ENCODE measurements around the gene SLC25A39.

Gene SLC25A39

DNA sequence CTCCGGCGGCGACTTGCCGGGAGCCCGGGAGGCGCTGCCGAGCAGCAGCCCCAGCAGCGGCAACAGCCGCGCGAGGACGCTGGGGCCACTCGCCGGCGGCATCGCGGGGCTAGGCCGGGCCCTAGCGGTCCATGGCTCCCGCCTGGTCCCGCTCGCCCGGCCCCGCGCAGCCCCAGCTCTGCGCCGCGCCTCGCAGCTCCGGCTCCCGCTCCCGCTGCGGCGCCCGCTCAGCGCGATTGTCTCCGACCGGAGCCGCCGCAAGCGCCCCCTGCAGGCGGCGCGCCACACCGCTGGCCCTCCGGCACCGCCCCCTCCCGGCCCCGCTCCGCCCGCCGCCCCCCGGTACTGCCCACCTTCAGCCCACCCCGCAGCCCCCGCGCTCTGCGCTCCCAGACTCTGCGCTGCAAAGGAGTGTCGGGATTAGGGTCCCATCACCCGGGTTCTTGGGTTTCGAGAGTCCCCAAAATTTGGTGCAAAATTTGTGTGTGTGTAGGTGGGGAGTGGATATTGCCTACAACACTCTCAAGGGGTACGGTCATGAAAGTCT is 39.1 kb upstream of the SLC25A39 start, which contains the start of gene FAM171A2:
Gene FAM171A2, minus strand, starts transcription at position 241 of the 547 bp plus-strand sequence. Its CDS starts 139 bp downstream, at position 102.
- no peaks in the 10 kb centered on the region for H3K36me3 ChIP-seq (replicated peaks)
- H3K27me3 ChIP-seq (replicated peaks) = peaks cover 3% of the 10 kb centered on the region
- in situ Hi-C loops (cut with HindIII; ENCODE audit: low pct_ligation_motif_present, low sequenced_read_pairs) = no loop called here
- peak within 1 kb of the TSS; percentile 64 for H3K4me3 ChIP-seq (ENCODE audit: low read depth, low read length)
- no peak within 1 kb of the TSS for H3K27ac ChIP-seq
- no peak for DNase-seq
- TF ChIP-seq, protein P1, sequence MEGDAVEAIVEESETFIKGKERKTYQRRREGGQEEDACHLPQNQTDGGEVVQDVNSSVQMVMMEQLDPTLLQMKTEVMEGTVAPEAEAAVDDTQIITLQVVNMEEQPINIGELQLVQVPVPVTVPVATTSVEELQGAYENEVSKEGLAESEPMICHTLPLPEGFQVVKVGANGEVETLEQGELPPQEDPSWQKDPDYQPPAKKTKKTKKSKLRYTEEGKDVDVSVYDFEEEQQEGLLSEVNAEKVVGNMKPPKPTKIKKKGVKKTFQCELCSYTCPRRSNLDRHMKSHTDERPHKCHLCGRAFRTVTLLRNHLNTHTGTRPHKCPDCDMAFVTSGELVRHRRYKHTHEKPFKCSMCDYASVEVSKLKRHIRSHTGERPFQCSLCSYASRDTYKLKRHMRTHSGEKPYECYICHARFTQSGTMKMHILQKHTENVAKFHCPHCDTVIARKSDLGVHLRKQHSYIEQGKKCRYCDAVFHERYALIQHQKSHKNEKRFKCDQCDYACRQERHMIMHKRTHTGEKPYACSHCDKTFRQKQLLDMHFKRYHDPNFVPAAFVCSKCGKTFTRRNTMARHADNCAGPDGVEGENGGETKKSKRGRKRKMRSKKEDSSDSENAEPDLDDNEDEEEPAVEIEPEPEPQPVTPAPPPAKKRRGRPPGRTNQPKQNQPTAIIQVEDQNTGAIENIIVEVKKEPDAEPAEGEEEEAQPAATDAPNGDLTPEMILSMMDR (IDR thresholded peaks at IDR 0.05; ENCODE audit: low read depth, low read length, missing control alignments) = peak; percentile 51

DNA sequence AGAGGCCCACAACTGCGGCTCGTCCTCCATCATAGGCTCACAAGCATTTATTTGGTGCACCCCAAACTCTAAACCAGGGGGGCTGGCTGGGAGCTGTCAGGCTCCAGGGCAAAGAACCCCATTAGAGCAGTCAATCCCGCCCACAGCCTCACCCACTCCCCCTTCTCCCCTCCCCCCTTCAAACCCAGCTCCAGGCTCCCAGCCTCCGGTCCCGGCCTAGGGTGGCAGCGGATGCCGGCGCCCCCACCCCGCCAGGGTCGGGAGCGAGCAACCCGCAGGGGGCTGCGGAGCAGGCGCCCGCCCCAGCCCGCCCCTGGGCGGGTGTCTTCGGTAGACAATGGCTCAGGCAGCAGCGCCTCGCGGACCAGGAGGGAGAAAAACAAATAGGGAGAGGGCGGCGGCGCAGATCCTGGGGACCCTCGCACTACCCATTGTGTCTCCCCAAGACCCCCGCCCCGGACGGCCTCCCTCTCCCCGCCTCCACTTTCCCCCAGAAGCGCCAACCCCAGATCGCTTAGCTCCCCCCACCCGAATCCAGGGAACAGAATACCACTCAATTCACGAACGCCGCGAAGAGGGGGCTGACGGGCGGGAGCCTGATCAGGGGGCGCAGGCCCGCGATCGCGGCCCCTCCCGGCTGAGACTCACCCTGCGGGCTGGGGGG is 38.5 kb upstream of the SLC25A39 start:
- Histone ChIP-seq H3K27me3 (replicated peaks) (peaks cover 3% of the 10 kb centered on the region), H3K27ac (no peak overlapping the region), H3K4me3 (ENCODE audit: low read depth, low read length) (peak overlapping the region; percentile 64), H3K36me3 (replicated peaks) (no peaks in the 10 kb centered on the region)
- TF ChIP-seq, protein P1 (IDR thresholded peaks at IDR 0.05; ENCODE audit: low read depth, low read length, missing control alignments) = no peak
- DNase-seq = no peak
- in situ Hi-C loops (cut with HindIII; ENCODE audit: low pct_ligation_motif_present, low sequenced_read_pairs) = no loop called here

DNA sequence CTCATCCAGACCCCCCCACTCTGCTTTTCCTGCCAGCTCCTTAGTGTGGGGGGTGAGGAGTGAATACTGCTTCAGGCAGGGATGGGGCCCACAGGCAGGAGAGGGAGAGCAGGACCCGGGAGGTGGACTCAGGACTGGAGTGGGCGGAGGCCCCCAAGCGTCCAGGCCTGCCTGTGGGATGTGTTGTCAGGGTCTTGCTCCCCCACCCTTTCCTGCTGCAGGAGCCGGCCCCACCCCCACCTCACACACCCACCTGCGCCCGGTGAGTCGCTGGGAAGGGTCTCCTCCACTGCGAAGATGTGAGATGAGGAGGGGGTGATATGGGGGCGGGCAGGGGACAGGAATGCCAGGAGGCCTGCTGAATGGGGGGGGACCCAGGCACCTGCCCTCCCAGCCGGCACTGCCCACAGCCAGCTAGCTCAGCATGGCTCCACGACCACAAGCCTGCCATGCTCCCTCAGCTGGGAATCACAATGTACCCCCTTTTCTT is 37.9 kb upstream of the SLC25A39 start:
- Histone ChIP-seq H3K27ac (no peak overlapping the region), H3K36me3 (replicated peaks) (no peaks in the 10 kb centered on the region), H3K27me3 (replicated peaks) (peaks cover 3% of the 10 kb centered on the region), H3K4me3 (ENCODE audit: low read depth, low read length) (peak overlapping the region; percentile 64)
- TF ChIP-seq, protein P1 (IDR thresholded peaks at IDR 0.05; ENCODE audit: low read depth, low read length, missing control alignments) = no peak
- no peak for DNase-seq
- in situ Hi-C loops (cut with HindIII; ENCODE audit: low pct_ligation_motif_present, low sequenced_read_pairs) = no loop called here

DNA sequence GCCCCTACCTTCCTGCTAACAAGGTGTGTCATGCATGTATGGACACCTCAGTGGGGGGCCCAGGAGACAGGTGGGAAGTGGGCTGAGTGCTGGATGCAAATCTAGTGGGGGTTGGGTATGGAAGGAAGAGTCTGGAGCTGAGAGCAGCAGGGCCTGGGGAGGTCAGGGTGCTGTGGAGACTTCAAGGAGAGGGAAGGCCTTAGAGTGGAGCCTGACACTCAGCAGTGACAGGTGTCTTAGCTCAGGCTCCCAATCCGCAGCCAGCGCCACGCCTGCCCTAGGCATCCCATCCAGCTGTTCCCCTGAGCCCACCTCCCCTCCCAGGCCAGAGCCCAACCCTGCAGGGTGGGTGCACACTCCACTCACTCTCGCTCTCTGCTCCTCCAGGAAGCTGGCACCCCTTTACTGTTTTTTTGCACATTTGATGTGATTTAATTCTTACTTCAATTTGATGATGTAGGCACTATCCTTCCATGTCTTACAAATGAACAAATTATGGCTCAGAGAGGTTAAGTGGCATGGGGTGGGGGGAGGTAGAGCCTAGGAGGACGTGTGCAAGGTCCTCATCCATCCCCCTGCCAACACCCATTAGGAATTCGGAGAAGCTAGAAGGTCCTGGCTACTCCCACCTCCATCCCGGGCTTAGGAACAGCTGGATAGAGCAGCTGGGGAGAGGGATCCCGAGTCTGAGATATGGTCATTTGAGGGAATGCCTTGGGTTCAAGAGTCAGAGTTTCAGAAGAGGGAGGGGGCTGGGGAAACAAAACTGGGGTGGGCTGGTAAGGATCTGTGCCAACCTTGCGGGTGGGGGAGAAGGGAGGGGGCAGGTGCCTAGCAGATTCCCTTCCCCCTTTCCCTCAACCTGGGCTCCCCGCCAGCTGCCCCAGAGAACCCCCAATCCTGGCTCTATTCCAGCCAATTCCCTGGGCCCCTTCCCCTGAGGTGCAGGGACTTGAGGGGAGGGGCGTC is 37.0 kb upstream of the SLC25A39 start:
- in situ Hi-C loops (cut with HindIII; ENCODE audit: low pct_ligation_motif_present, low sequenced_read_pairs) = no loop called here
- no peaks in the 10 kb centered on the region for H3K36me3 ChIP-seq (replicated peaks)
- H3K27me3 ChIP-seq (replicated peaks) = no peaks in the 10 kb centered on the region
- no peak overlapping the region for H3K4me3 ChIP-seq (ENCODE audit: low read depth, low read length)
- no peak for DNase-seq
- H3K27ac ChIP-seq = no peak overlapping the region
- TF ChIP-seq, protein P1 (IDR thresholded peaks at IDR 0.05; ENCODE audit: low read depth, low read length, missing control alignments) = no peak

DNA sequence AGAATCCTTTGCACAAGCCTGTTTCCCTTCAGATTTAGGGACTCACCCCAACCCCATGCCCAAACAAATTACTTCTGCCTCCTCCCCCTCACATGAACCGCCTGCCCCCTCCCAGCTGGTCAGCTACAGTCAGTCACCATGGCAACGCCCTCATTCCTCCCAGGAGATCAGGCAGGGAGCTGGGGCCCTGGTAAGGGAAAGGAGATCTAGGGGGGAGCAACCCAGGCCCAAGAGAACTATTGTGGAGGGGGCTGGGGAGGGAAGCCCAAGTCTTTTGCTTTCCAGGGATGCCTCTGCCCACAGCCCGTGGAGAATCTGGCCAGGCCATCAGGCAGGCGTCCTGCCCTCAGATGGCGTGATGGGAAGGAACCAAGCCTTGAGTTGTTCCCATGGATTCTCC is 36.2 kb upstream of the SLC25A39 start:
- no peak overlapping the region for H3K4me3 ChIP-seq (ENCODE audit: low read depth, low read length)
- no peaks in the 10 kb centered on the region for H3K27me3 ChIP-seq (replicated peaks)
- no peak overlapping the region for H3K27ac ChIP-seq
- TF ChIP-seq, protein P1 (IDR thresholded peaks at IDR 0.05; ENCODE audit: low read depth, low read length, missing control alignments) = no peak
- in situ Hi-C loops (cut with HindIII; ENCODE audit: low pct_ligation_motif_present, low sequenced_read_pairs) = no loop called here
- peak; percentile 14 for DNase-seq
- no peaks in the 10 kb centered on the region for H3K36me3 ChIP-seq (replicated peaks)

All from brain microvascular endothelial cell (primary cell).